Muscle layer of colon (tissue), 2 donors: Measurements from ENCODE around the gene PHKA2.
"Not testable (repeated sequence)": the region's sequence is repeated elsewhere in the genome, so short reads cannot be mapped to it uniquely, and the experiment has no call there.

Experiments
- H3K27ac ChIP-seq: one replicate; pipeline ENCODE4 v1.7.0; 2013; ENCODE audit warnings: low read depth, mild to moderate bottlenecking, low read length, moderate library complexity
- H3K27me3 ChIP-seq, 2 donors: one replicate each; pipeline ENCODE4 v1.7.0; 2013; ENCODE audit warnings: low read length in 2 of 2, mild to moderate bottlenecking in 2 of 2; ENCODE audit not compliant: insufficient read depth in 2 of 2, control insufficient read depth in 1 of 2
- H3K36me3 ChIP-seq: one replicate; pipeline ENCODE4 v1.7.0; 2013; ENCODE audit warnings: mild to moderate bottlenecking, low read length; ENCODE audit not compliant: insufficient read depth
- H3K4me1 ChIP-seq: one replicate; pipeline ENCODE4 v1.7.0; 2013; ENCODE audit warnings: mild to moderate bottlenecking, low read length; ENCODE audit not compliant: insufficient read depth
- H3K4me3 ChIP-seq, 2 donors: one replicate each; pipeline ENCODE4 v1.7.0; 2013; ENCODE audit warnings: low read length in 2 of 2, low read depth in 1 of 2, mild to moderate bottlenecking in 1 of 2, moderate library complexity in 1 of 2
- H3K9ac ChIP-seq: one replicate; pipeline ENCODE4 v1.7.0; 2013; ENCODE audit warnings: low read length
- H3K9me3 ChIP-seq: one replicate; pipeline ENCODE4 v1.7.0; 2013; ENCODE audit warnings: mild to moderate bottlenecking, low read length
- donor health status: abdominal sarcoma.
- donor health status: Adenocarcinoma of cecum.

Gene PHKA2

GRCh38 chrX:18847901-18848300, 136.0 kb downstream of the PHKA2 start:
- not testable (repeated sequence) for H3K27me3 ChIP-seq, H3K36me3 ChIP-seq, H3K27ac ChIP-seq, H3K9ac ChIP-seq, H3K9me3 ChIP-seq, H3K4me1 ChIP-seq, H3K4me3 ChIP-seq
